Activated CD8-positive, alpha-beta memory T cell treated with anti-CD3 and anti-CD28 coated beads, Interleukin-2, amount 50 U/mL, for 4 hours (primary cell): ENCODE data around the gene CASS4.

Experiments
- DNase-seq: peaks from one replicate; pipeline ENCODE4 v3.0.0-alpha.2; 2020

The CASS4 gene

DNA sequence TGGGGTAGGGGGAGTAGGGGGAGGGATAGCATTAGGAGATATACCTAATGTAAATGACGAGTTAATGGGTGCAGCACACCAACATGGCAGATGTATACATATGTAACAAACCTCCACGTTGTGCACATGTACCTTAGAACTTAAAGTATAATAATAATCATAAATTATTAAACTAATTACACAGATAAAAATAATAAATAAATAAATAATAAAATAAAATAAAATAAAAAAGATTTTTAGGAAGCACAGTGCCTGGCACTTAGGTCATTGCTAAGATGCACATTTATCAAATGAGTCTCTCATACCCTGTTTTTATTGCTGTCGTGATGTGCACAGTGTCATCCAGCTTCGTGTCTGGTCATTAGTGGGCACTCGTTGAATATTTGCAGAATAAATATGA is 37.4 kb downstream of the CASS4 start:
- no peak for DNase-seq

DNA sequence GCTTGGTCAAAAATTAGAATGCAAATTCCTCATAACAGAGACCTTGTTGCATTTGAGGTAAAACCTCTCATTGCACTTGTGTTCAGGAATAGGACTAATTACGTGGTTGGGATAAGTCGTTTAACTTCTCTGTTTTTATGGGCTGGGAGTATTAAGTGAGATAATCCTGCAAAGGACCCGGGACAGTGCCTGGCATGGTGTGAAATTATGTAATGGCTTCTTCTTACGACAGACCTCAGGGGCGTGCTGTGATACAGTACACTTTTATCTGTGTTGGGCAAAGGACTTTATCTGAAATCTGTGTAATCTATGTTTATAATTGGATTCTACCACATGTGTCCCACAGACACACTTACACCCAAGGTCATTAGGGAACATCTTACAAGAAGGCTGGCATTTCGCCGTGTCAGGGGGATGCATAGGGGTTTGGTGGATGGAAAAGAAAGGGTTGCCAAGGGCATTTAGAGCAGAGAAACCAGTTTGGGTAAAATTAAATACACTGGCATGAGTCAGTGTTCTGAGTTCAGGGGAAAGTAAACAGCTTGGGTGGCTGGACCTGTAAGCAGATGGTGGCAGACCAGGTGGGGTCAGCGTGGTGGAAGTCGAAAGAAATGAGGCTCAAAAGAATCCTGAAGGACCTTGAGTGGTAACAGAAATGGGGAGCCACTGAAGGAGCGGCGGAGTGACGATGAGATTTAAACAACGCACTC is 39.2 kb downstream of the CASS4 start:
- no peak for DNase-seq

DNA sequence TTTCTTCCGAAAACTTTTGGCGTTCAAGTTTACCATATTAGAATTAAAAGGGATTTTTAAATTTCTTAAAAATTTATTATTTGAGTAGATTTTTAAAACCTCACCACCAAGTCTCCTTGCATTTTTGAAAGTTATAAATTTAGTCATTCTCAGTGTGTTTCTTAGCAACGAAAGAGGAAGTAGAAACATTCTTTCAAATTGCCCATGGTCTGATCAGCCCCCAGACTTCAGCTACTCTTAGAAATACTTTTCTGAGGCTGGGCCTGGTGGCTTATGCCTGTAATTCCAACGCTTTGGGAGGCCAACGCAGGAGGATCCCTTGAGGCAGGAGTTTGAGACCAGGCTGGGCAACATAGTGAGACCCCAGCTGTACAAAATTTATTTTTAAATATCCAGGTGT is 41.3 kb downstream of the CASS4 start:
- DNase-seq = no peak

- no peak for DNase-seq
These were observed 42.7 kb downstream of the CASS4 start for GRCh38 chr20:56454754-56455153.

DNA sequence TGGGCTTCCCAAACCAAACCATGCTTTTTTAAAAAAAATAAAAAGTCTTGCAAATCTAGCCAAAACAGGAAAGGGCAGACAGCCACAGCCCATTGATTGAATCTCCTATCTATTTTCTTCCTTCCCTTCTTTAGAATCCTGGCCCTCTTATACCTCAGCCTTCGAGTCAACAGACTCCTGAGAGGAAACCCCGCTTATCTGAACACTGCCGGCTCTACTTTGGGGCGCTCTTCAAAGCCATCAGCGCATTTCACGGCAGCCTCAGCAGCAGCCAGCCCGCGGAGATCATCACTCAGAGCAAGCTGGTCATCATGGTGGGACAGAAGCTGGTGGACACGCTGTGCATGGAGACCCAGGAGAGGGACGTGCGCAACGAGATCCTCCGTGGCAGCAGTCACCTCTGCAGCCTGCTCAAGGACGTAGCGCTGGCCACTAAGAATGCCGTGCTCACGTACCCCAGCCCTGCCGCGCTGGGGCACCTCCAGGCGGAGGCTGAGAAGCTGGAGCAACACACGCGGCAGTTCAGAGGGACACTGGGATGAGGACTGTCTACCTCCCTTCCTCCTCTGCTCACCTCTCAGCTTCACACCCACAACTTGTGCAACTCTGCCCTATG is 46.3 kb downstream of the CASS4 start:
- DNase-seq = no peak

- DNase-seq = no peak
These were observed 48.4 kb downstream of the CASS4 start for GRCh38 chr20:56460459-56460858.

- no peak for DNase-seq
These were observed 49.5 kb downstream of the CASS4 start for GRCh38 chr20:56461576-56461975.

GRCh38 chr20:56463428-56463827 is 51.4 kb downstream of the CASS4 start:
- no peak for DNase-seq

DNA sequence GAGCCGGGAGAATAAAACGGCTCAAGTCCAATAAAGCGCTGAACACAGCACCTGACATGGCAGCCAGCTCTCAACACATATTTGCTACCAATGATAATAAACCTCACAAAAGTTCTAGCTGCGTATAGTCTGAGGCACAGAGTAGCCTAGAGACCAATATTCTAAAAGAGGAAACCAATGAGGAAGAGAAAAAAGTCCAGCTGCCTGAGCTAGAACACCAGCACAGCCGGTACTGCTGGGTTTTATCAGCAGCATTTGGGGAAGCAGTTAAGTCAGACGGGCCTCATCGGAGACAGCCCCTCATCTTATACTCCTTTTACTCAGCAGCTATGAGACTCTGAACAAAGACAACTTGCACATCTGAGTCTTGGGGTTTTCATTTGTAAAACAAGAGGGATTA is 53.9 kb downstream of the CASS4 start:
- DNase-seq = no peak

DNA sequence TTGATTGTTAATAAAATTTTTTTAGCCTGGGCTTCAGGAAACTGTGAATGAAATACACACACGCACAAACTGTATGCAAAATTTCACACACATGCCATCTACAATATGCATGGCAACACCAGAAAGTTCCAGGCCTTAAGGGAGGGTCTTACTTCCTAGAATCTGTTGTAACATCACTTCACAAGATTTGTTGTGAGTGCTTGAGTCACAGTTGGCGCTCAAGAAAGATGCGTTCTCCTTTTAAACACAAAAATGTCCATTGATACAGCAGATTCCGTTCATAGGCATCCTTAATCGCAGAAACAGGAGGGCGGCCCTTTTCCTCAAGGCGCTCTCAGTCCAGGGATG is 55.9 kb downstream of the CASS4 start:
- DNase-seq = no peak

- DNase-seq = peak; percentile 96
These were observed 56.4 kb downstream of the CASS4 start, which contains the start of gene RTF2 for GRCh38 chr20:56468316-56469076. Gene RTF2, plus strand, starts transcription at chr20:56468627. Its CDS starts 71 bp downstream, at chr20:56468698.

GRCh38 chr20:56469077-56469449 is 57.0 kb downstream of the CASS4 start:
- DNase-seq = no peak

DNA sequence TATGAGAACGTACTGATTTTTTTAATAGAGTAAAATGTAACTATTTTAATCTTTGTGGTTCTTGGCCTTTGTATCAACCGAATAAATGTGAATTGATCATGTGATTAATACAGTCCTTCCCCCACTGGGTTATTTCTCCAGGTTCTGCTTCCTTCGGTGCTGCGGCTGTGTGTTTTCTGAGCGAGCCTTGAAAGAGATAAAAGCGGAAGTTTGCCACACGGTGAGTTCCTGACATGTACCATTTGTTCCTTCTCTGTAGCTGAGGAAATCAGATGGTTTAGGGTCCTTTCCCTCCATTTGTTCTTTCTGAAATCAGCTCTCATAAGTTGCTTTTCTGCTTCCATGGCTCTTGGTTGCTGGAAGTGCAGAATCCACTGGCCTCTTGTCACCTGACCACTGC is 71.9 kb downstream of the CASS4 start:
- DNase-seq = no peak

GRCh38 chr20:56487216-56487615 is 75.2 kb downstream of the CASS4 start:
- DNase-seq = no peak

DNA sequence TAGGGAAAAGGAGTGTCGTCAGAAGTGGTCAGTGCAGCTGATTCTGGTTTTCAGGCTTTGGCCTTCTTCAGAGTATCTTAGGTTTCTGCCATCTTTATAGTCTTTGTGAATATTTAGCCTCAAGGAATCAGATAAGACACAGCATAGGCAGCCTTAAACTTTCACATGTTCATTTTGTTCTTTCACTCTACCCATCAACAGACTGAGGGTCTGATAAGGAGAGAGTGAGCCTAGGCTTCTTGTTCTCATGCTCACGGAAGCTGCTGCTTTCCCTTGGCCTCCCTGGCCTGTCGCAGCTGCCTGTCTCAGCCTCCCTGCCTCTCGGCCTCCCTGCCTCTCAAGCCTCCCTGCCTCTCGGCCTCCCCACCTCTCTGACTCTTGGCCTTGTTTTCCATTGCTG is 76.5 kb downstream of the CASS4 start:
- no peak for DNase-seq

DNA sequence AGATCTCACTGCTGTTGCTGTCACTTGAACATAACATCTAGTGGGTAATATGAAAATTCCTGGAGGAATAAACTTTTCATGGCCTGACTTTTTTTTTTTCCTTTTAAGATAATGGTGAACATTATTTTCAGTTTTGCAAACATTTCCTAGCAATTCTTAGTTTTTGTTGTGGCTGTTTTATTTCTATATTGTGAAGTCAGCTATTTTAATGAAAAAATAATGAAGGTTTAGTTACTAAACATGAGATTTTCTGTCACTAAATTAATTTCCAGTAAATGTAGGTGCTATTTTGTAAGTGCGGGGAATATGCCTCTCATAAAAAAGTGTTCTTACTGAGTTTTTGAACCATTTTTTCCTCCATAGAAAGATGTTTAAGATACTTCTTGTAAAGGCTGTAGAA is 89.1 kb downstream of the CASS4 start:
- DNase-seq = no peak

DNA sequence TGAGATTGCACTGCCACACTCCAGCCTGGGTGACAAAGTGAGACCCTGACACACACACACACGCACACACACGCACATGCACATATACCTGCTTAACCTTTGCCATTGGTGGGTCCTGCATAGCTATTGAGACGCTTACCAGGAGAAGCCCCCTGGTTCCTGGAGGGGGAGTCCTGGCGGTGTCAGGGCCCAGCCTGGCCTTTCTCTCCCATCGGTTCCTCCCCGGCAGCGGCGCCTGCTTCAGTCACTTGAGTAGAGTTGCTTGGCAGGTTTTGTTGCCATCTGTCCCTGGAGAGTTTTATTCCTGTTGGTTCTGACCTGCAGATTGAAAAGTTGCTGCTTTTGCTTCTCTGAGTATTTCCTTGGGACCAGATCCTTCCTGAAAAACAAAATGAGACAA is 91.9 kb downstream of the CASS4 start:
- DNase-seq = no peak

DNA sequence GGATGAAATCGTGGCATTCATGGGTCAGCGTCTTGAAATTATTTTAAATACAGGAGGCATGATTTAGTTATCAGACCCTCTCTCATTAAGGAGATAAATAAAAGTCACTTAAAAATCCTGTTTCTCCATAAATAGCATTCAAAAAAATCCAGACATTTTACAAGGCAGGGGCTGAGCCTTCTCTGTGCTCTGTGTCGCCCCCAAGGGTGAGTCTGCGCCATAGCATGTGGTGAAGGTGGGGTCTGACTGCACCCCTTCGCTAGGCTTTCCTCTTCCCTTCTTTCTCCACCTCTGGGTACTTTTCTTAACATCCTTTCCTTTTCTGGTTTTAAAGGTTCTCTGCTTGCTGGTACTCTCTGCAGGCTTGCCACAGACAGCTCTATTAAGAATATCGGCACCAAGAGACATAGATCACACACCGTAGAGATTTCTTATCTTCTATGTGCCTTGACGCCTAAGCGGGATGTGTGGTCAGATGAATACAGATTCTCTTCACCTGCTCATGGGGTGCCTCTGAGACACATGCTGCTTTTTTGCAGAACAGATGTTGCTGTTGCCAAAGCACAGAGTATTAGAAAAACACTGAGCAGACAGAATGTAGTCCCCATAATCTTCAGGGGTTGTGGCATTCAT is 92.4 kb downstream of the CASS4 start:
- DNase-seq = no peak

- DNase-seq = no peak
These were observed 94.0 kb downstream of the CASS4 start for GRCh38 chr20:56506103-56506502.
